Gastrocnemius medialis (tissue), 4 donors: ENCODE data around the gene PITHD1. TPM values are rescaled to one million over a fixed set of nuclear protein-coding genes. Genes with fewer than 3 reads are reported as not detected.

ENCODE experiments used
- ATAC-seq, 2 donors: fragments of 150-250 bp; one replicate each; pipeline ENCODE4 v1.9.1; 2016
- DNase-seq, 2 donors: peaks; one replicate each; pipeline ENCODE4 v3.0.0-alpha.2; 2019
- H3K27ac ChIP-seq, 4 donors: fragments of 200-600 bp; sonication (generic); 1 replicate in 1 of 4; 2 replicates in 3 of 4; pipeline ENCODE4 v1.5.1; 2016 to 2018; ENCODE audit warnings: mild to moderate bottlenecking in 2 of 4, moderate library complexity in 1 of 4
- H3K27me3 ChIP-seq, 3 donors: fragments of 200-600 bp; sonication (generic) in 2 of 3; 1 replicate in 1 of 3; 2 replicates in 2 of 3; pipeline versions ENCODE4 v1.5.1 to v1.6.0; 2016 to 2019; ENCODE audit warnings: mild to moderate bottlenecking in 1 of 3, moderate library complexity in 1 of 3
- H3K36me3 ChIP-seq, 2 donors: fragments of 200-600 bp; sonication (generic) in 1 of 2; one replicate each; pipeline ENCODE4 v1.5.1; 2017 to 2018
- H3K4me1 ChIP-seq, 2 donors: fragments of 200-600 bp; sonication (generic) in 1 of 2; one replicate each; pipeline ENCODE4 v1.5.1; 2016 to 2017; ENCODE audit warnings: mild to moderate bottlenecking in 2 of 2
- H3K4me3 ChIP-seq, 4 donors: fragments of 200-600 bp; sonication (generic) in 3 of 4; 1 replicate in 1 of 4; 2 replicates in 3 of 4; pipeline ENCODE4 v1.5.1; 2016 to 2019; ENCODE audit warnings: mild to moderate bottlenecking in 2 of 4
- H3K9me3 ChIP-seq, 3 donors: fragments of 200-600 bp; sonication (generic) in 2 of 3; 1 replicate in 1 of 3; 2 replicates in 2 of 3; pipeline ENCODE4 v1.5.1; 2016 to 2019
- CTCF ChIP-seq, 5 experiments: fragments of 450-650 bp in 3 of 5; fragments of 200-600 bp in 2 of 5; sonication (generic) in 2 of 5; IDR thresholded peaks in 4 of 5; conservative IDR thresholded peaks in 1 of 5; 1 replicate in 4 of 5; 2 replicates in 1 of 5; pipeline ENCODE4 v1.5.1; 2016 to 2019; ENCODE audit warnings: antibody characterized with exemption in 5 of 5, mild to moderate bottlenecking in 3 of 5, moderate library complexity in 3 of 5
- POLR2A ChIP-seq, 2 donors: fragments of 450-650 bp; IDR thresholded peaks; one replicate each; pipeline ENCODE4 v1.6.1; 2017; ENCODE audit warnings: antibody characterized with exemption in 2 of 2, mild to moderate bottlenecking in 2 of 2, moderate library complexity in 2 of 2
- in situ Hi-C, 4 donors: fragments of 200-750 bp; cut with MboI; loops; one replicate each; pipeline versions ENCODE4 v1.15.0 to v1.8.0; 2017; ENCODE audit warnings: low sequenced_read_pairs in 4 of 4
- intact Hi-C: fragments of 100-400 bp; cut with DNase I; formaldehyde crosslinking; loops from one replicate; pipeline ENCODE4 v1.15.1; 2023; ENCODE audit warnings: low total_unique reads
- total RNA-seq, 4 donors: library from RNA; depleted of rRNA; stranded (reverse); fragments of >200 nt; gene quantifications; one replicate each; pipeline versions ENCODE4 v1.1.0 to v1.2.3, GENCODE V29; 2016

Gene PITHD1
- total RNA-seq, 4 donors from 2014 or later = 79.9 to 104 (median 90.3) TPM

- DNase-seq (peak; percentile 87), ATAC-seq (peak; percentile 89 to 93)
- Histone ChIP-seq H3K4me3 (peak within 1 kb of the TSS; percentile 79 to 97 (median 80)), H3K27me3 (no peaks in the 10 kb centered on the region), H3K9me3 (no peaks in the 10 kb centered on the region), H3K36me3 (peaks cover 0 to 48% of the 10 kb centered on the region in 2 donors), H3K4me1 (peaks cover 24 to 26% of the 10 kb centered on the region in 2 donors), H3K27ac (peak within 1 kb of the TSS; percentile 86 to 90 (median 87))
- intact Hi-C loops (loop anchor here (1.0 kb wide), 3 partner anchors 9 to 772 kb away; partner anchors contain the start of genes GALE, KDM1A and PITHD1), in situ Hi-C loops (no loop called here)
- peak in 1 of 2 donors; percentile 50 for TF ChIP-seq POLR2A (IDR thresholded peaks at IDR 0.05)
- no peak for TF ChIP-seq CTCF (IDR thresholded peaks at IDR 0.05 in 4 of 5, conservative IDR thresholded peaks at IDR 0.05 in 1 of 5)
Measured at GRCh38 chr1:23790696-23791515, 12.7 kb downstream of the PITHD1 start, which contains the start of gene LYPLA2. LYPLA2 (plus strand) TSS chr1:23791145; CDS start chr1:23792683, 1,538 bp downstream.

GRCh38 chr1:23791516-23792047 is 13.4 kb downstream of the PITHD1 start:
- ATAC-seq = peak; percentile 11 to 12

GRCh38 chr1:23792151-23792945 is 14.1 kb downstream of the PITHD1 start:
- peaks cover 0 to 36% of the 10 kb centered on the region in 2 donors for H3K36me3 ChIP-seq

More at GRCh38 chr1:23791516-23792047, 13.4 kb downstream of the PITHD1 start:
- Histone ChIP-seq H3K36me3 (peaks cover 0 to 44% of the 10 kb centered on the region in 2 donors), H3K9me3 (no peaks in the 10 kb centered on the region), H3K4me3 (peak overlapping the region; percentile 79 to 97 (median 80)), H3K27ac (peak overlapping the region; percentile 86 to 90 (median 87)), H3K4me1 (peaks cover 24 to 26% of the 10 kb centered on the region in 2 donors), H3K27me3 (no peaks in the 10 kb centered on the region)
- in situ Hi-C loops (no loop called here), intact Hi-C loops (loop anchor here (1.0 kb wide), 3 partner anchors 9 to 772 kb away; partner anchors contain the start of genes GALE, KDM1A and PITHD1)
- DNase-seq = no peak
- TF ChIP-seq POLR2A (IDR thresholded peaks at IDR 0.05) (no peak), CTCF (IDR thresholded peaks at IDR 0.05 in 4 of 5, conservative IDR thresholded peaks at IDR 0.05 in 1 of 5) (no peak)

More at GRCh38 chr1:23792151-23792945, 14.1 kb downstream of the PITHD1 start:
- Histone ChIP-seq H3K4me1 (peaks cover 22 to 26% of the 10 kb centered on the region in 2 donors), H3K9me3 (no peaks in the 10 kb centered on the region), H3K27ac (peak overlapping the region; percentile 22 to 90 (median 87)), H3K27me3 (no peaks in the 10 kb centered on the region), H3K4me3 (peak overlapping the region; percentile 79 to 97 (median 80))
- intact Hi-C loops = no loop called here
- TF ChIP-seq CTCF (IDR thresholded peaks at IDR 0.05 in 4 of 5, conservative IDR thresholded peaks at IDR 0.05 in 1 of 5) (no peak), POLR2A (IDR thresholded peaks at IDR 0.05) (no peak)
- in situ Hi-C loops = no loop called here
- ATAC-seq (no peak), DNase-seq (no peak)
